DND-41 (cell line): ENCODE results near the gene FNBP1.

Experiments
- EZH2 ChIP-seq: IDR thresholded peaks from 3 replicates; pipeline ENCODE4 v1.6.1; 2012; ENCODE audit warnings: borderline replicate concordance, low read depth, mild to moderate bottlenecking, moderate library complexity, low read length, inconsistent platforms; ENCODE audit not compliant: severe bottlenecking
- TF ChIP-seq, protein P1 (sequence below): IDR thresholded peaks from 2 replicates; pipeline ENCODE4 v1.5.1; 2012; ENCODE audit warnings: borderline replicate concordance, low read length, moderate library complexity, mild to moderate bottlenecking; ENCODE audit not compliant: poor library complexity, severe bottlenecking; ENCODE audit errors: extremely low read depth

DNA sequence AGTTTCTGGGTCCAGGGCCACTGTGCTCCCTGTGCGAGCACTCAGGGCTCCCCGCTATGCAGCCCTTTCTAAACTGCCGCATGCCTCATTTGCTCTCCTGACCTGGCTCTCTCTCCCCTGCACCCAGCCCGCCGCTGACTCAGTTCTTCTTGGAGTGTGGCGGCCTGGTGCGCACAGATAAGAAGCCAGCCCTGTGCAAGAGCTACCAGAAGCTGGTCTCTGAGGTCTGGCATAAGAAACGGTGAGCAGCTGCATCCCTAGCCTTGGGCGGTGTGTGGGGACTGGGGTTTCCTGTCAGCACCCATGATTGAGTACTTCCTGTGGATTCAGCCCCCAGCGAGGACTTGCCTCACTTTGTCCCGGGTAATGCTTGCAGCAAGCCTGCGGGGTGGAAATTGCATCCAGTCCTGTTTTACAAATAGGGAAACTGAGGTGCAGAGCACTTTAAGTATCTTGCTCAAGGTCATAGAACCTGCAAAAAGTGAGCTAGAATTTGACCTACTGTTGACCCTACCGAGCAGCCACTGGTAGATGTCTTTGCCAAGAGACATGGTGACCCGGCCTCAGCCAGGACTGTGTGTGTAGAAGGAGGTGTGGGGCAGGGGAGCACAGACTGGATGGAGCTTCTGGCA lies 179.8 kb downstream of the FNBP1 start:
- TF ChIP-seq, protein P1, sequence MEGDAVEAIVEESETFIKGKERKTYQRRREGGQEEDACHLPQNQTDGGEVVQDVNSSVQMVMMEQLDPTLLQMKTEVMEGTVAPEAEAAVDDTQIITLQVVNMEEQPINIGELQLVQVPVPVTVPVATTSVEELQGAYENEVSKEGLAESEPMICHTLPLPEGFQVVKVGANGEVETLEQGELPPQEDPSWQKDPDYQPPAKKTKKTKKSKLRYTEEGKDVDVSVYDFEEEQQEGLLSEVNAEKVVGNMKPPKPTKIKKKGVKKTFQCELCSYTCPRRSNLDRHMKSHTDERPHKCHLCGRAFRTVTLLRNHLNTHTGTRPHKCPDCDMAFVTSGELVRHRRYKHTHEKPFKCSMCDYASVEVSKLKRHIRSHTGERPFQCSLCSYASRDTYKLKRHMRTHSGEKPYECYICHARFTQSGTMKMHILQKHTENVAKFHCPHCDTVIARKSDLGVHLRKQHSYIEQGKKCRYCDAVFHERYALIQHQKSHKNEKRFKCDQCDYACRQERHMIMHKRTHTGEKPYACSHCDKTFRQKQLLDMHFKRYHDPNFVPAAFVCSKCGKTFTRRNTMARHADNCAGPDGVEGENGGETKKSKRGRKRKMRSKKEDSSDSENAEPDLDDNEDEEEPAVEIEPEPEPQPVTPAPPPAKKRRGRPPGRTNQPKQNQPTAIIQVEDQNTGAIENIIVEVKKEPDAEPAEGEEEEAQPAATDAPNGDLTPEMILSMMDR: no peak
- no peak for TF ChIP-seq EZH2
